ENCODE measurements around the gene RGS16. TPM values are rescaled to one million over a fixed set of nuclear protein-coding genes. Genes with fewer than 3 reads are reported as not detected.

Gene RGS16
- total RNA-seq, 2 donors from 2014 or later = 23.4 to 23.5 TPM

DNA sequence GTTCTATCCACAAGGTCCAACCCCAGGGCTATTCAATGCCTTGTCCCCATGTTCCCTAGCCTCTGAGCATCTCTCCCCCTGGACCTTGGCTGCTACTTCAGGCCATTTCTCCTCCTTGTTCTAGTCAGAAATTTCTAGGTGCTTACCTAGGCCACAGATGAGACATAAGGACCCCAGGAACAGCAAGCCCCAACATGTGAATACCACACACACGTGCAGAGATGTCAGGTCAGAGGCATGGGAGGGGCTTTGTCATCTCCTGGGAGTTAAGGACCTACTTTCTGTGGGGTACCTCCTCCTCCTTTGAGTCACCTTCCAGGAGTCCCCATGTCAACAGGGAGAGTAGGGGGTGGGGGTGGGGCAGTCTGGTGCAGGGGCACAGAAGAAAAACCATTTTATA, 7.1 kb upstream of the RGS16 start:
- Mint-ChIP-seq H3K27ac (no peak overlapping the region), H3K27me3 (peaks cover 43% of the 10 kb centered on the region), H3K36me3 (ENCODE audit: low read depth) (no peaks in the 10 kb centered on the region), H3K4me3 (no peak overlapping the region), H3K4me1 (peaks cover 22% of the 10 kb centered on the region)
- no peak for DNase-seq
- ATAC-seq = no peak
- no peaks in the 10 kb centered on the region for H3K9me3 ChIP-seq (ENCODE audit: control insufficient read depth, low read length, poor library complexity, severe bottlenecking)

GRCh38 chr1:182610606-182611194, 6.5 kb upstream of the RGS16 start:
- ATAC-seq (no peak), DNase-seq (no peak)
- Mint-ChIP-seq H3K4me3 (no peak overlapping the region), H3K27ac (no peak overlapping the region), H3K36me3 (ENCODE audit: low read depth) (no peaks in the 10 kb centered on the region), H3K27me3 (peaks cover 43% of the 10 kb centered on the region), H3K4me1 (peaks cover 17% of the 10 kb centered on the region)
- no peaks in the 10 kb centered on the region for H3K9me3 ChIP-seq (ENCODE audit: control insufficient read depth, low read length, poor library complexity, severe bottlenecking)

GRCh38 chr1:182608845-182609610, 4.8 kb upstream of the RGS16 start:
- Mint-ChIP-seq H3K27ac (no peak overlapping the region), H3K4me1 (peaks cover 16% of the 10 kb centered on the region), H3K36me3 (ENCODE audit: low read depth) (no peaks in the 10 kb centered on the region), H3K27me3 (peaks cover 40% of the 10 kb centered on the region), H3K4me3 (no peak overlapping the region)
- DNase-seq (no peak), ATAC-seq (no peak)
- no peaks in the 10 kb centered on the region for H3K9me3 ChIP-seq (ENCODE audit: control insufficient read depth, low read length, poor library complexity, severe bottlenecking)

- DNase-seq = no peak
- no peaks in the 10 kb centered on the region for H3K9me3 ChIP-seq (ENCODE audit: control insufficient read depth, low read length, poor library complexity, severe bottlenecking)
- no peaks in the 10 kb centered on the region for H3K36me3 Mint-ChIP-seq (ENCODE audit: low read depth)
- no peak overlapping the region for H3K4me3 Mint-ChIP-seq
- H3K27ac Mint-ChIP-seq = no peak overlapping the region
- H3K4me1 Mint-ChIP-seq = peaks cover 19% of the 10 kb centered on the region
- no peak for ATAC-seq
- H3K27me3 Mint-ChIP-seq = peaks cover 32% of the 10 kb centered on the region
Observed at GRCh38 chr1:182608236-182608635, 4.0 kb upstream of the RGS16 start.

GRCh38 chr1:182607566-182607965, 3.4 kb upstream of the RGS16 start:
- DNase-seq = no peak
- peaks cover 22% of the 10 kb centered on the region for H3K4me1 Mint-ChIP-seq
- no peaks in the 10 kb centered on the region for H3K36me3 Mint-ChIP-seq (ENCODE audit: low read depth)
- H3K9me3 ChIP-seq (ENCODE audit: control insufficient read depth, low read length, poor library complexity, severe bottlenecking) = no peaks in the 10 kb centered on the region
- no peak for ATAC-seq
- H3K4me3 Mint-ChIP-seq = no peak overlapping the region
- H3K27ac Mint-ChIP-seq = no peak overlapping the region
- H3K27me3 Mint-ChIP-seq = peaks cover 25% of the 10 kb centered on the region

GRCh38 chr1:182603646-182604174, 479 bp downstream of the RGS16 start:
- Mint-ChIP-seq H3K27me3 (peaks cover 5% of the 10 kb centered on the region), H3K4me3 (peak overlapping the region; percentile 90), H3K27ac (no peak overlapping the region), H3K36me3 (ENCODE audit: low read depth) (peaks cover 2% of the 10 kb centered on the region), H3K4me1 (peaks cover 22% of the 10 kb centered on the region)
- no peaks in the 10 kb centered on the region for H3K9me3 ChIP-seq (ENCODE audit: control insufficient read depth, low read length, poor library complexity, severe bottlenecking)
- ATAC-seq (peak; percentile 16), DNase-seq (no peak)

GRCh38 chr1:182602935-182603645, 1.1 kb downstream of the RGS16 start:
- Mint-ChIP-seq H3K27ac (no peak overlapping the region), H3K4me1 (peaks cover 19% of the 10 kb centered on the region), H3K36me3 (ENCODE audit: low read depth) (peaks cover 2% of the 10 kb centered on the region), H3K4me3 (peak overlapping the region; percentile 90), H3K27me3 (no peaks in the 10 kb centered on the region)
- ATAC-seq (peak; percentile 67), DNase-seq (no peak)
- no peaks in the 10 kb centered on the region for H3K9me3 ChIP-seq (ENCODE audit: control insufficient read depth, low read length, poor library complexity, severe bottlenecking)

GRCh38 chr1:182601913-182602312, 2.3 kb downstream of the RGS16 start:
- no peak for ATAC-seq
- Mint-ChIP-seq H3K36me3 (ENCODE audit: low read depth) (peaks cover 2% of the 10 kb centered on the region), H3K4me1 (peaks cover 15% of the 10 kb centered on the region), H3K27ac (no peak overlapping the region), H3K27me3 (no peaks in the 10 kb centered on the region), H3K4me3 (no peak overlapping the region)
- H3K9me3 ChIP-seq (ENCODE audit: control insufficient read depth, low read length, poor library complexity, severe bottlenecking) = no peaks in the 10 kb centered on the region
- no peak for DNase-seq

GRCh38 chr1:182601416-182601786, 2.8 kb downstream of the RGS16 start:
- DNase-seq (peak; percentile 40 to 59 (median 42)), ATAC-seq (peak; percentile 16)
- no peak overlapping the region for H3K4me3 Mint-ChIP-seq
- H3K36me3 Mint-ChIP-seq (ENCODE audit: low read depth) = peaks cover 2% of the 10 kb centered on the region
- H3K4me1 Mint-ChIP-seq = peaks cover 15% of the 10 kb centered on the region
- no peak overlapping the region for H3K27ac Mint-ChIP-seq
- no peaks in the 10 kb centered on the region for H3K9me3 ChIP-seq (ENCODE audit: control insufficient read depth, low read length, poor library complexity, severe bottlenecking)
- H3K27me3 Mint-ChIP-seq = no peaks in the 10 kb centered on the region

- H3K9me3 ChIP-seq (ENCODE audit: control insufficient read depth, low read length, poor library complexity, severe bottlenecking) = no peaks in the 10 kb centered on the region
- DNase-seq = no peak
Observed at GRCh38 chr1:182600745-182601415, 3.3 kb downstream of the RGS16 start.

DNA sequence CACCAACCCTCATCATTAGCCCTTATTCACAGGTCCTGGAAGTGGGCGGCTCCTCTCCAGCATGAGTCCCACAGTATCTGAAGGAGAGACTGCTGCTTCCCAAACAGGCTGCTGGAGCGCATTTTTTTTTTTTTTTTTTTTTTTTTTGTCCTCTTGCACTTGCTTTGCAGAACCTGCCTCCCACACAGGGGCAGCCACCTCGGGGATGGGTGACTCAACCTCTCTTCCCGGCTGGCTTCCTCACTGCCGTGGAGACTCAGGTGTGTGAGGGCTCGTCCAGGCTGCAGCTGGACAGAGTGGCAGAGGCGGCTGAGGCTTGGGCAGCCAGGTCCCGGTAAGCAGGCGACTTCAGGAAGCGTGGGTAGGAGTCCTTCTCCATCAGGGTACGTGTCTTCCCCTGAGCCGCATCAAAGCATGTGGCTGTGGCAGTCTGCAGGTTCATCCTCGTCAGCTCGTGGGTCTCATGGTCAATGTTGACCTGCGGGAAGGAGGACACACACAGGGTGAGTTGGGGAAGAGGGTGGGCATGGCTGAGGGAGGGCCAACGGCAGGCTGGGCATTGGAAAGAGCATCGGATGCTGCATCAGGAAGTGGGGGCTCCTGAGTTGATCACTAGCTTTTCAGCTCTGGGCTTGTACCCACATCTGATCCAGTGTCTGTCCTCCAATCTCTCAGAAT, 4.0 kb downstream of the RGS16 start:
- H3K4me1 Mint-ChIP-seq = peaks cover 17% of the 10 kb centered on the region
- ATAC-seq (no peak), DNase-seq (no peak)
- H3K27me3 Mint-ChIP-seq = no peaks in the 10 kb centered on the region
- H3K27ac Mint-ChIP-seq = peak overlapping the region; percentile 24
- no peaks in the 10 kb centered on the region for H3K9me3 ChIP-seq (ENCODE audit: control insufficient read depth, low read length, poor library complexity, severe bottlenecking)
- no peak overlapping the region for H3K4me3 Mint-ChIP-seq
- H3K36me3 Mint-ChIP-seq (ENCODE audit: low read depth) = peaks cover 2% of the 10 kb centered on the region

More at GRCh38 chr1:182600745-182601415, 3.3 kb downstream of the RGS16 start:
- no peak for ATAC-seq
- H3K27ac Mint-ChIP-seq = no peak overlapping the region
- H3K4me3 Mint-ChIP-seq = no peak overlapping the region
- no peaks in the 10 kb centered on the region for H3K27me3 Mint-ChIP-seq
- H3K4me1 Mint-ChIP-seq = peaks cover 15% of the 10 kb centered on the region
- peaks cover 2% of the 10 kb centered on the region for H3K36me3 Mint-ChIP-seq (ENCODE audit: low read depth)

- H3K36me3 Mint-ChIP-seq (ENCODE audit: low read depth) = peaks cover 2% of the 10 kb centered on the region
- peaks cover 13% of the 10 kb centered on the region for H3K4me1 Mint-ChIP-seq
- no peaks in the 10 kb centered on the region for H3K27me3 Mint-ChIP-seq
- H3K4me3 Mint-ChIP-seq = no peak overlapping the region
- no peak for ATAC-seq
- H3K27ac Mint-ChIP-seq = no peak overlapping the region
- no peak for DNase-seq
- H3K9me3 ChIP-seq (ENCODE audit: control insufficient read depth, low read length, poor library complexity, severe bottlenecking) = no peaks in the 10 kb centered on the region
Observed at GRCh38 chr1:182599339-182599738, 4.8 kb downstream of the RGS16 start.

Measured in T-helper 17 cell (primary cell).